HEK293 (cell line): Measurements from ENCODE around the gene TSPO2.

Experiments
- BCL6B ChIP-seq: fragments of 450-650 bp; formaldehyde crosslinking; IDR thresholded peaks from 2 replicates; pipeline ENCODE4 v1.5.1; 2017; ENCODE audit warnings: missing biosample characterization, missing genetic modification characterization
- HOXA7 ChIP-seq: sonication (generic); formaldehyde crosslinking; IDR thresholded peaks from 2 replicates; pipeline ENCODE4 v1.8.1; 2022; ENCODE audit warnings: missing genetic modification reagents, borderline replicate concordance
- OVOL3 ChIP-seq: fragments of 450-650 bp; formaldehyde crosslinking; IDR thresholded peaks from 2 replicates; pipeline ENCODE4 v1.5.1; 2016; ENCODE audit warnings: missing biosample characterization, missing genetic modification characterization
- PBX3 ChIP-seq: sonication (generic); formaldehyde crosslinking; IDR thresholded peaks from 2 replicates; pipeline ENCODE4 v1.8.1; 2022; ENCODE audit warnings: mild to moderate bottlenecking, moderate library complexity, missing genetic modification reagents
- PRDM1 ChIP-seq: fragments of 450-650 bp; formaldehyde crosslinking; IDR thresholded peaks from 2 replicates; pipeline ENCODE4; 2016; ENCODE audit warnings: missing biosample characterization, missing genetic modification characterization
- PRDM2 ChIP-seq: fragments of 450-650 bp; formaldehyde crosslinking; IDR thresholded peaks from 2 replicates; pipeline ENCODE4 v1.5.1; 2016; ENCODE audit warnings: missing biosample characterization, missing genetic modification characterization, borderline replicate concordance
- SALL2 ChIP-seq: fragments of 450-650 bp; formaldehyde crosslinking; IDR thresholded peaks from 2 replicates; pipeline ENCODE4 v1.5.0; 2017; ENCODE audit warnings: missing biosample characterization, mild to moderate bottlenecking, missing genetic modification characterization, borderline replicate concordance
- SCRT2 ChIP-seq: fragments of 450-650 bp; formaldehyde crosslinking; IDR thresholded peaks from 2 replicates; pipeline ENCODE4 v1.5.1; 2016; ENCODE audit warnings: missing biosample characterization, missing genetic modification characterization
- ZFP3 ChIP-seq: fragments of 450-650 bp; formaldehyde crosslinking; IDR thresholded peaks from 2 replicates; pipeline ENCODE4 v1.5.1; 2016; ENCODE audit warnings: low read depth, missing biosample characterization, missing genetic modification characterization
- ZNF274 ChIP-seq, 2 experiments: fragments of 200-500 bp in 1 of 2; fragments of 450-650 bp in 1 of 2; sonication (Bioruptor generic) in 1 of 2; formaldehyde crosslinking in 1 of 2; IDR thresholded peaks; 2 replicates each; pipeline versions ENCODE4 v1.5.1 to v1.6.1; 2014 to 2016; ENCODE audit warnings: borderline replicate concordance in 1 of 2, inconsistent platforms in 1 of 2, low read length in 1 of 2, missing biosample characterization in 1 of 2, missing genetic modification characterization in 1 of 2
- ZNF391 ChIP-seq: fragments of 450-650 bp; formaldehyde crosslinking; IDR thresholded peaks from 2 replicates; pipeline ENCODE4 v1.5.1; 2016; ENCODE audit warnings: low read depth, missing biosample characterization, missing genetic modification characterization, borderline replicate concordance
- ZNF416 ChIP-seq: fragments of 450-650 bp; formaldehyde crosslinking; IDR thresholded peaks from 2 replicates; pipeline ENCODE4 v1.5.1; 2016; ENCODE audit warnings: missing biosample characterization, missing genetic modification characterization
- ZNF433 ChIP-seq: fragments of 450-650 bp; formaldehyde crosslinking; IDR thresholded peaks from 2 replicates; pipeline ENCODE4 v1.5.1; 2016; ENCODE audit warnings: missing biosample characterization, missing genetic modification characterization, low read depth
- ZNF514 ChIP-seq: fragments of 450-650 bp; formaldehyde crosslinking; IDR thresholded peaks from 2 replicates; pipeline ENCODE4 v1.5.1; 2016; ENCODE audit warnings: missing biosample characterization, missing genetic modification characterization
- ZNF529 ChIP-seq: fragments of 450-650 bp; formaldehyde crosslinking; IDR thresholded peaks from 2 replicates; pipeline ENCODE4 v1.5.1; 2017; ENCODE audit warnings: missing genetic modification characterization, missing biosample characterization; ENCODE audit not compliant: insufficient replicate concordance
- ZNF548 ChIP-seq: fragments of 450-650 bp; formaldehyde crosslinking; IDR thresholded peaks from 2 replicates; pipeline ENCODE4 v1.5.1; 2016; ENCODE audit warnings: missing biosample characterization, missing genetic modification characterization
- ZNF585B ChIP-seq: fragments of 450-650 bp; formaldehyde crosslinking; IDR thresholded peaks from 2 replicates; pipeline ENCODE4 v1.5.1; 2016; ENCODE audit warnings: missing biosample characterization, missing genetic modification characterization
- ZNF677 ChIP-seq: fragments of 450-650 bp; IDR thresholded peaks from 2 replicates; pipeline ENCODE4 v1.5.0; 2018; ENCODE audit warnings: missing biosample characterization, mild to moderate bottlenecking, missing genetic modification characterization, moderate library complexity
- TF ChIP-seq, protein P1 (sequence below): fragments of 450-650 bp; formaldehyde crosslinking; IDR thresholded peaks from 2 replicates; pipeline ENCODE4 v1.5.1; 2017; ENCODE audit warnings: missing biosample characterization, missing genetic modification characterization
- TF ChIP-seq, protein P2 (sequence below): fragments of 450-650 bp; formaldehyde crosslinking; IDR thresholded peaks from 2 replicates; pipeline ENCODE4; 2016; ENCODE audit warnings: missing biosample characterization, missing genetic modification characterization
- TF ChIP-seq, protein P3 (sequence below): fragments of 450-650 bp; formaldehyde crosslinking; IDR thresholded peaks from 2 replicates; pipeline ENCODE4 v1.5.1; 2016; ENCODE audit warnings: missing biosample characterization, missing genetic modification characterization
- TF ChIP-seq, protein P4 (sequence below): fragments of 450-650 bp; formaldehyde crosslinking; optimal IDR thresholded peaks from 2 replicates; pipeline ENCODE3; 2016; ENCODE audit warnings: missing biosample characterization, mild to moderate bottlenecking, missing genetic modification characterization

TSPO2 gene

GRCh38 chr6:41071923-41072835 is 29.9 kb downstream of the TSPO2 start, which contains the start of gene OARD1 (continued):
- no peak for TF ChIP-seq PRDM2 (tag by site-specific recombination)
- no peak for TF ChIP-seq ZNF529 (tag by site-specific recombination)
- TF ChIP-seq ZNF548 = no peak
- 0 out of 2 replicates have a peak, but pooled peaks have one; percentile 43 for TF ChIP-seq OVOL3 (tag by site-specific recombination)
- TF ChIP-seq ZNF433 = no peak
- peak; percentile 84 for TF ChIP-seq PRDM1
- no peak for TF ChIP-seq SCRT2 (tag by site-specific recombination)
- no peak for TF ChIP-seq PBX3 (CRISPR knock-in tag)
- TF ChIP-seq ZNF585B = no peak
- TF ChIP-seq, protein P1, sequence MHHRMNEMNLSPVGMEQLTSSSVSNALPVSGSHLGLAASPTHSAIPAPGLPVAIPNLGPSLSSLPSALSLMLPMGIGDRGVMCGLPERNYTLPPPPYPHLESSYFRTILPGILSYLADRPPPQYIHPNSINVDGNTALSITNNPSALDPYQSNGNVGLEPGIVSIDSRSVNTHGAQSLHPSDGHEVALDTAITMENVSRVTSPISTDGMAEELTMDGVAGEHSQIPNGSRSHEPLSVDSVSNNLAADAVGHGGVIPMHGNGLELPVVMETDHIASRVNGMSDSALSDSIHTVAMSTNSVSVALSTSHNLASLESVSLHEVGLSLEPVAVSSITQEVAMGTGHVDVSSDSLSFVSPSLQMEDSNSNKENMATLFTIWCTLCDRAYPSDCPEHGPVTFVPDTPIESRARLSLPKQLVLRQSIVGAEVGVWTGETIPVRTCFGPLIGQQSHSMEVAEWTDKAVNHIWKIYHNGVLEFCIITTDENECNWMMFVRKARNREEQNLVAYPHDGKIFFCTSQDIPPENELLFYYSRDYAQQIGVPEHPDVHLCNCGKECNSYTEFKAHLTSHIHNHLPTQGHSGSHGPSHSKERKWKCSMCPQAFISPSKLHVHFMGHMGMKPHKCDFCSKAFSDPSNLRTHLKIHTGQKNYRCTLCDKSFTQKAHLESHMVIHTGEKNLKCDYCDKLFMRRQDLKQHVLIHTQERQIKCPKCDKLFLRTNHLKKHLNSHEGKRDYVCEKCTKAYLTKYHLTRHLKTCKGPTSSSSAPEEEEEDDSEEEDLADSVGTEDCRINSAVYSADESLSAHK (tag by site-specific recombination) = peak; percentile 22; the same call in 1 of the 2 replicates
- TF ChIP-seq ZNF514 (tag by site-specific recombination) = no peak
- TF ChIP-seq ZNF274 (IDR thresholded peaks at IDR 0.05; ENCODE audit: low read length) = no peak
- TF ChIP-seq ZNF274 (tag by site-specific recombination; IDR thresholded peaks at IDR 0.05; ENCODE audit: borderline replicate concordance) = no peak
- no peak for TF ChIP-seq ZFP3
- TF ChIP-seq, protein P2, sequence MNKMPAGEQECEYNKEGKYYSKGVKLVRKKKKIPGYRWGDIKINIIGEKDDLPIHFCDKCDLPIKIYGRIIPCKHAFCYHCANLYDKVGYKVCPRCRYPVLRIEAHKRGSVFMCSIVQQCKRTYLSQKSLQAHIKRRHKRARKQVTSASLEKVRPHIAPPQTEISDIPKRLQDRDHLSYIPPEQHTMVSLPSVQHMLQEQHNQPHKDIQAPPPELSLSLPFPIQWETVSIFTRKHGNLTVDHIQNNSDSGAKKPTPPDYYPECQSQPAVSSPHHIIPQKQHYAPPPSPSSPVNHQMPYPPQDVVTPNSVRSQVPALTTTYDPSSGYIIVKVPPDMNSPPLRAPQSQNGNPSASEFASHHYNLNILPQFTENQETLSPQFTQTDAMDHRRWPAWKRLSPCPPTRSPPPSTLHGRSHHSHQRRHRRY = no peak
- TF ChIP-seq, protein P3, sequence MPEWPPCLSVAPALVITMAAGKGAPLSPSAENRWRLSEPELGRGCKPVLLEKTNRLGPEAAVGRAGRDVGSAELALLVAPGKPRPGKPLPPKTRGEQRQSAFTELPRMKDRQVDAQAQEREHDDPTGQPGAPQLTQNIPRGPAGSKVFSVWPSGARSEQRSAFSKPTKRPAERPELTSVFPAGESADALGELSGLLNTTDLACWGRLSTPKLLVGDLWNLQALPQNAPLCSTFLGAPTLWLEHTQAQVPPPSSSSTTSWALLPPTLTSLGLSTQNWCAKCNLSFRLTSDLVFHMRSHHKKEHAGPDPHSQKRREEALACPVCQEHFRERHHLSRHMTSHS (tag by site-specific recombination) = no peak
- peak; percentile 67; the same call in 1 of the 2 replicates for TF ChIP-seq ZNF391 (tag by site-specific recombination)
- no peak for TF ChIP-seq SALL2 (tag by site-specific recombination)
- no peak for TF ChIP-seq BCL6B (tag by site-specific recombination)
- TF ChIP-seq ZNF677 (tag by site-specific recombination) = no peak
- no peak for TF ChIP-seq HOXA7 (CRISPR knock-in tag)
- no peak for TF ChIP-seq ZNF416 (tag by site-specific recombination)
- TF ChIP-seq, protein P4, sequence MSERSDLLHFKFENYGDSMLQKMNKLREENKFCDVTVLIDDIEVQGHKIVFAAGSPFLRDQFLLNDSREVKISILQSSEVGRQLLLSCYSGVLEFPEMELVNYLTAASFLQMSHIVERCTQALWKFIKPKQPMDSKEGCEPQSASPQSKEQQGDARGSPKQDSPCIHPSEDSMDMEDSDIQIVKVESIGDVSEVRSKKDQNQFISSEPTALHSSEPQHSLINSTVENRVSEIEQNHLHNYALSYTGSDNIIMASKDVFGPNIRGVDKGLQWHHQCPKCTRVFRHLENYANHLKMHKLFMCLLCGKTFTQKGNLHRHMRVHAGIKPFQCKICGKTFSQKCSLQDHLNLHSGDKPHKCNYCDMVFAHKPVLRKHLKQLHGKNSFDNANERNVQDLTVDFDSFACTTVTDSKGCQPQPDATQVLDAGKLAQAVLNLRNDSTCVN (tag by site-specific recombination) = peak; percentile 31
